Measurements from ENCODE around the gene CPN1. TPM values are rescaled to one million over a fixed set of nuclear protein-coding genes. Genes with fewer than 3 reads are reported as not detected.
A peak's percentile ranks its signal among the peaks of the same experiment; 100 is the strongest.

Gene CPN1
- total and polyA plus RNA-seq, 10 donors: not detected

GRCh38 chr10:100043344-100043743 lies 38.3 kb downstream of the CPN1 start:
- Histone ChIP-seq H3K4me1 (peaks cover 0 to 48% (median 17%) of the 10 kb centered on the region in 6 donors), H3K27ac (peak overlapping the region in 7 of 8 donors; percentile 29 to 73 (median 64)), H3K4me3 (no peak overlapping the region), H3K36me3 (no peaks in the 10 kb centered on the region), H3K27me3 (replicated peaks in 1 of 7) (no peaks in the 10 kb centered on the region), H3K9me3 (no peaks in the 10 kb centered on the region)
- DNase-seq: no peak
- WGBS, 5 donors: 65 to 86% (median 80%) methylated on average over 2 of the region's 2 CpGs
- intact Hi-C loops (cut with DNase I; ENCODE audit: low total_unique reads): no loop called here
- TF ChIP-seq CTCF (IDR thresholded peaks at IDR 0.05 in 8 of 11, conservative IDR thresholded peaks at IDR 0.05 in 3 of 11): no peak
- no peak for TF ChIP-seq POLR2AphosphoS5 (IDR thresholded peaks at IDR 0.05)
- TF ChIP-seq POLR2A (IDR thresholded peaks at IDR 0.05): no peak

- no peak for DNase-seq
- Histone ChIP-seq H3K27me3 (replicated peaks in 1 of 7) (no peaks in the 10 kb centered on the region), H3K4me3 (no peak overlapping the region), H3K27ac (no peak overlapping the region), H3K4me1 (peaks cover 0 to 52% (median 18%) of the 10 kb centered on the region in 6 donors), H3K36me3 (no peaks in the 10 kb centered on the region), H3K9me3 (no peaks in the 10 kb centered on the region)
- intact Hi-C loops (cut with DNase I; ENCODE audit: low total_unique reads): no loop called here
- TF ChIP-seq POLR2AphosphoS5 (IDR thresholded peaks at IDR 0.05): no peak
- TF ChIP-seq CTCF (IDR thresholded peaks at IDR 0.05 in 8 of 11, conservative IDR thresholded peaks at IDR 0.05 in 3 of 11): no peak
- no peak for TF ChIP-seq POLR2A (IDR thresholded peaks at IDR 0.05)
- 70 to 89% (median 77%) methylated on average over 2 of the region's 2 CpGs for WGBS, 5 donors
These were observed 40.2 kb downstream of the CPN1 start for GRCh38 chr10:100041306-100042002.

GRCh38 chr10:100038561-100039071 lies 43.1 kb downstream of the CPN1 start:
- 17 to 39% (median 29%) methylated on average over 1 of the region's 1 CpG for WGBS, 5 donors
- intact Hi-C loops (cut with DNase I; ENCODE audit: low total_unique reads): no loop called here
- peak overlapping the region in 5 of 8 donors; percentile 14 to 65 (median 50) for H3K27ac ChIP-seq
- DNase-seq: no peak
- H3K4me3 ChIP-seq: no peak overlapping the region
- H3K9me3 ChIP-seq: no peaks in the 10 kb centered on the region
- no peaks in the 10 kb centered on the region for H3K36me3 ChIP-seq
- H3K4me1 ChIP-seq: peaks cover 0 to 26% (median 5%) of the 10 kb centered on the region in 6 donors
- TF ChIP-seq POLR2AphosphoS5 (IDR thresholded peaks at IDR 0.05) (no peak), CTCF (IDR thresholded peaks at IDR 0.05 in 8 of 11, conservative IDR thresholded peaks at IDR 0.05 in 3 of 11) (no peak), POLR2A (IDR thresholded peaks at IDR 0.05) (no peak)
- H3K27me3 ChIP-seq (replicated peaks in 1 of 7): no peaks in the 10 kb centered on the region

GRCh38 chr10:100037758-100038315 lies 43.8 kb downstream of the CPN1 start:
- no peaks in the 10 kb centered on the region for H3K36me3 ChIP-seq
- no peak for TF ChIP-seq POLR2A (IDR thresholded peaks at IDR 0.05)
- no peak for TF ChIP-seq CTCF (IDR thresholded peaks at IDR 0.05 in 8 of 11, conservative IDR thresholded peaks at IDR 0.05 in 3 of 11)
- TF ChIP-seq POLR2AphosphoS5 (IDR thresholded peaks at IDR 0.05): no peak
- no peak overlapping the region for H3K4me3 ChIP-seq
- 62 to 90% (median 69%) methylated on average over 5 of the region's 5 CpGs for WGBS, 5 donors
- intact Hi-C loops (cut with DNase I; ENCODE audit: low total_unique reads): no loop called here
- peaks cover 0 to 3% (median 0%) of the 10 kb centered on the region in 8 donors for H3K9me3 ChIP-seq
- peak overlapping the region in 5 of 8 donors; percentile 14 to 65 (median 50) for H3K27ac ChIP-seq
- peaks cover 0 to 23% (median 4%) of the 10 kb centered on the region in 6 donors for H3K4me1 ChIP-seq
- DNase-seq: no peak
- H3K27me3 ChIP-seq (replicated peaks in 1 of 7): no peaks in the 10 kb centered on the region
